Measurements from ENCODE around the gene SMIM12.
A peak's percentile ranks its signal among the peaks of the same experiment; 100 is the strongest.

SMIM12 gene

GRCh38 chr1:34859446-34860200, at the start of gene SMIM12:
TSS of gene SMIM12 (minus strand) at chr1:34859749. CDS start at chr1:34855977, 3,772 bp downstream.
- peak; percentile 50 for DNase-seq

GRCh38 chr1:34908369-34908768, 48.8 kb upstream of the SMIM12 start:
- DNase-seq: no peak

GRCh38 chr1:34907487-34908090, 48.0 kb upstream of the SMIM12 start:
- DNase-seq: no peak

DNA sequence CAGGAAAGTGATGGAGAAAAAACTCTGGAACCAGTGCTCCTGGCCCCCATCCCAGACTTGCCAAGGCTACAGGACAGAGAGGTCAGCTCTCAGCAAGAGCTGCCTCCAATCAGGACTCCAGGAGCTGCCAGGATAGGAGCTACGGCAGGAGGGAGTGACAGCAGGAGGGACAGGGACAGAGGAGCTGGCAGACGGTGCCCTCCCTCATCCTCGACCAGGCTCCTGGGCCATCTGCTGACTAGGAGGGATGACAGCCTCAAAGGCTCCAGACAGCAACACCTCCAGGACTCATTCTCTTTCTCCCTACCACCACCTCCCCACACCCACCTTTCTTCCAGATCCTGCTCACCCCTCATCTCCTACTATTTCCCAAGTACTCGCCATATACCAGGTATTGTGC, 47.2 kb upstream of the SMIM12 start:
- DNase-seq: no peak

GRCh38 chr1:34906222-34906621, 46.7 kb upstream of the SMIM12 start:
- no peak for DNase-seq

GRCh38 chr1:34905098-34905459, 45.5 kb upstream of the SMIM12 start:
- DNase-seq: no peak

GRCh38 chr1:34904236-34905097, 44.9 kb upstream of the SMIM12 start:
- DNase-seq: no peak

- no peak for DNase-seq
Observed at GRCh38 chr1:34901919-34902318, 42.4 kb upstream of the SMIM12 start.

GRCh38 chr1:34900775-34901502, 41.4 kb upstream of the SMIM12 start:
- no peak for DNase-seq

GRCh38 chr1:34899906-34900305, 40.4 kb upstream of the SMIM12 start:
- no peak for DNase-seq

DNA sequence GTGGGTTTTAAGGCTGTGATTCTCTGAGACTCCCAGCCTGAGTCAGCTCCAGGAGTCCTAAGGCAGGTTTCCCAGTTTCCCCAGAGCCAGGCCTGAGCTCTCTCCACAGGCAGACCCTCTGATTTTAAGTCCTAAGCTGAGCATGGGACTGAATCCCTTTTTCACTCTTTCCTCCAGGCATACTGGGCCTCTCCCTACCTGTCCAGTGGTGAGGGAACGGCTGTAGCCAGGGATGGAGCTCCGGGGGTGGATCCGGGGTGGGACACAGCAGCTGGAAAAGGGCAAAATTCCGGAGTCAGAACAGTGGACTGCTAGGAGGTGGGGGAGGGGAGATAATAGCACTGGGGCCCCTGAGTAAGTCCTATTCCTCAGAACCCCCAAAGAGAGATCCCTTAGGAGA, 39.9 kb upstream of the SMIM12 start:
- DNase-seq: no peak

DNA sequence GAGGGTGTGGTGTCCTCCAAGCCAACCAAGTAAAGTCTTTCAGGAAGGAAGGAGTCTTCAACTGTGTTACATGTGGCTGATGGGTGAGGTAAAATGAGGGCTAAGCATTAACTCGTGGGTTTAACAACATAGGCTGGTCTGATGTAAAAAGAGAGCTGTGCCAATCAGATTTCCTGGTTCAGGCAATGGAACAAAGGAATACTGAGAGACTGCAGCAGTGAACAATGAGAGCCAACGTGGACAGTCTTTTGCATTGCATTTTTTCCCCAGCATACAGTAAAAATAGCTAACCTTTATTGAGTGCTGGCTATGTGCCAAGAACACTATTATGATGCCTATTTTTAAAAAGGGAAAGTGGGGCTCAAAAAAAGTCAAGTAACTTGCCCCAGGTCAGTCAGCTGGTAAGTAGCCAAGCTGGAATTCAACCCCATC, 38.8 kb upstream of the SMIM12 start:
- DNase-seq: no peak

DNA sequence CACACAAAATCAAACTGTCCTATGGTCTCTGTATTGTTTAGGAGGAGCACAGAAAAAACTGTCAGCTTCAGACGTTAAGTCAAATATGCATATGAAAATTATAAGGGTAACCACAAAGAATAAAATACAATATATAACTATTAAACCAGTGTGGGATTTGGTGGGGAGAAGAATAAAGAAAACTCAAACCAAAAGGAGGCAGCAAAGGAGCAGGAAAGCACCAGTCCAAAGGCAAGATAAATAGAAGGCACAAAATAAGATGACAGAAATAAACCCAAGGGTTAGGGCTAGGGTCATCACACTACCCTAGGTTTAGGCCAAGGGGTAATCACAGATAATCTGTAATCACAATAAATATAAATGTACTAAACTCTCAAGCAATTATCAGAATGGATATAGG, 37.1 kb upstream of the SMIM12 start:
- no peak for DNase-seq

GRCh38 chr1:34889705-34890104, 30.2 kb upstream of the SMIM12 start:
- no peak for DNase-seq

DNA sequence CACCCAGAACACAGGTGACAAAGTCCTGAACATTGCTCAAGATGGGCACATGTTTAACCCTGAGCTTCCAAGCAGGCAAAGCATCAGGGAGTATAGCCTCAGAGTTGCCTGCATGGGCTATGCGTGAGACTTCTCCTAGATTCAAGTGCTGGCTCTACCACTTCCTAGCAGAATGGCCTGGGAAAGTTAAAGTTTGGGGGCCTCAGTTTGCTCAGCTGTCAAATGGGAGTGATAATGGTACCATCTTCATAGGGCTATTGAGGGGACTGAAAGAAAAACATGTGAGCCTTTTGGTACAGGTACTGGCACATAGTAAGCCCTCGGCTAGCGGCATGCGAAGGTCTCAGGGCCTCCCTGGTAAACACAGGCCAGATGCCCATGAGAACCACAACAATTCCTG, 28.0 kb upstream of the SMIM12 start:
- no peak for DNase-seq

- DNase-seq: no peak
Observed at GRCh38 chr1:34885405-34886247, 26.1 kb upstream of the SMIM12 start.

- DNase-seq: no peak
Observed at GRCh38 chr1:34884961-34885360, 25.4 kb upstream of the SMIM12 start.

- DNase-seq: no peak
Observed at GRCh38 chr1:34884536-34884935, 25.0 kb upstream of the SMIM12 start.

DNA sequence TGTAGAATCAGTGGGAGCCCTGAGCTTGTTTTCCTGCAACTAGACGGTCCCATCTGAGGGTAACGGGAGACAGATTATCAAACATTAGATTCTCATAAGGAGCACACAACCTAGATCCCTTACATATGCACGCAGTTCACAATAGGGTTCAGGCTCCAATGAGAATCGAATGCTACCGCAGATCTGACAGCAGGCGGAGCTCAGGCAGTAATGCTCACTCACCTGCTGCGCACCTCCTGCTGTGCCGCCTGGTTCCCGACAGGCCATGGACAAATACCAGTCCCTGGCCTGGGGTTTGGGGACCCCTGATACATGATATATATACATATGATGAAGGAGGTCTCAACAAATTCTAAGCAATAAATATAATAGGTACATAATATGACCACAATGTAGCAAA, 19.7 kb upstream of the SMIM12 start:
- DNase-seq: no peak

DNA sequence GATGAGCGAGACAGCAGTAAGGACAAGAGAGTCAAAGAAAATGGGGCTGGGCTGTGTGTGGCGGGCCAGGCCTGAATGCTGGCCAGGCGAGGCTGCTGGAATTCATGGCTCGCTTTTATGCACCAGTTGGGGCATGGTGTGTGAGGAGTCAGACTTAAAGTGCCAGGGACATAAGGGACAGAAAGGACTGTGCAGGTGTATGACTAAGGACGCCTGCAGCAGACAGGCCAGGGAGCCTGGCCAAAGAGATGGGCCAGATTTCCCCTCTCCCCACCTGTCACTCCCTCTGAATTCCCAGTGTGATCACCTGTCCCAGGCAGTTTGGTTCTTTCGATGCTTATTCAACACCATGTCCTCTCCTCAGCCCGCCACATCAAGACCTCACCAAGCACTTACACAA, 16.9 kb upstream of the SMIM12 start:
- no peak for DNase-seq

GRCh38 chr1:34874296-34874952, 14.9 kb upstream of the SMIM12 start:
- no peak for DNase-seq

GRCh38 chr1:34872133-34872503, 12.6 kb upstream of the SMIM12 start:
- no peak for DNase-seq

Measured in SIG-M5 (cell line).